GM19324 (cell line): ENCODE data around the gene SAMD14.
A peak's percentile ranks its signal among the peaks of the same experiment; 100 is the strongest.

ENCODE experiments used
- ATAC-seq: cut with Tn5 transposase; IDR thresholded peaks from one replicate; pipeline ENCODE4 v1.9.1; 2021; ENCODE audit warnings: mild to moderate bottlenecking, moderate library complexity; ENCODE audit not compliant: unreplicated experiment, low FRiP score

SAMD14 gene

DNA sequence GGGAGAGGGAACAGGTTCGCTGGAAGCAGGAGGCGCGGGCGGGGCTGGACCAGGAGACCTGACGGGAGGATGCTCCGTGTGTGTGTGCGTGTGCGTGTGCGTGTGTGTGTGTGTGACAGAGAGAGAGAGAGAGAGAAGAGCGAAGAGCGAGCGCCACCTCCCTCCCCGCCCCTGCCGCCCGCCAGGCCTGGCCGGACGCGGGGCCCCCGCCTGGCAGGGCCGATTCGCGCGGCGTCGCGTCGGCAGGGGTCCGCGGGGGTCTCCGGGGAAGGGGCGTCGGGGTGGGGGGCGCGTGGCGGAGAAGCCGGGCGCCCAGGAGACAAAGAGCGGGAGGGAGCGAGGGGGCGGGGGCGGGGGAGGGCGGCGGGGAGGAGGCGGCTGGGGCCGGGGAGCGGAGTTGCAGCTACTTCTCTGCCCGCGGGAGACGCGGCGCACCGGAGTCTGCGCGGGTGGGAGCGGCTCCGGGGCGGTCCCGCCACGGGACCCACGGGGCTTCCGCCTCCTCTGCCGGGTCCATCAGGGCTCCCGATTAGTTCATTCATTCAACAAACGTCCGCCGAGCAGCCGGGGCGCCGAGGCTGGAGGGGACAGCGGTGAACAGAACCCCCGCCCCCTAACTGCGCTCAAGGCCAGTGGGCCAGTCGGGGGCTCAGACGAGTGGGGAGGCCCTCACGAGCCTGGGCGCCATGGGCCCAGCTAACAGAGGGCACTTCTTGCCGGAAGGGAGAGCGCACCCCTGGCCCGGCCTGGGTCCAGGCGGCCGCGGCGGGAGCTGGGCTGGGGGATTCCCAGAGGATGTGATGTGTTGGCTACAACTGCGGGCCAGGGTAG lies at the start of gene SAMD14:
SAMD14 (minus strand) TSS at position 433 of the 831 bp plus-strand sequence. CDS start 5,201 bp downstream, outside the sequence.
- no peak for ATAC-seq

GRCh38 chr17:50177983-50178834 lies 48.2 kb upstream of the SAMD14 start:
- ATAC-seq, result peak; percentile 54

DNA sequence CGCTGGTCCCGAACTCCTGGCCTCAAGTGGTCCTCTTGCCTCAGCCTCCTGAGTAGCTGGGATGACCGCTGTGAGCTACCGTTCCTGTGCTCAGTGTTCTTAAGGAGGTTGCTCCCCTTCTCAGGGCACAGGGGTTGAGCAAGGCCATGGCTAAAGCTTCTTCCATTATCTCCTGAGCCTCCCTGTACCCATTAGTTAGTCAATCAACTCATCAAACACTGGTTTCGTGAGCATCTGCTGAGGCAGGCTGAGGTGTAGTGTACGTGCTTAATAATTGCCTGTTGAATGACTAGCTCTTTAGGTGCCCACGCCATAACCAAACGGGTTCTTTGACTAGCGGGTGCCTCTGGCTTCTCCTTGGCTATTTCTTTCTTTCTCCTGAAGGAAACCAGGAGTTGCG lies 47.5 kb upstream of the SAMD14 start:
- ATAC-seq, result no peak

GRCh38 chr17:50176559-50177357 lies 46.8 kb upstream of the SAMD14 start:
- ATAC-seq, result no peak

DNA sequence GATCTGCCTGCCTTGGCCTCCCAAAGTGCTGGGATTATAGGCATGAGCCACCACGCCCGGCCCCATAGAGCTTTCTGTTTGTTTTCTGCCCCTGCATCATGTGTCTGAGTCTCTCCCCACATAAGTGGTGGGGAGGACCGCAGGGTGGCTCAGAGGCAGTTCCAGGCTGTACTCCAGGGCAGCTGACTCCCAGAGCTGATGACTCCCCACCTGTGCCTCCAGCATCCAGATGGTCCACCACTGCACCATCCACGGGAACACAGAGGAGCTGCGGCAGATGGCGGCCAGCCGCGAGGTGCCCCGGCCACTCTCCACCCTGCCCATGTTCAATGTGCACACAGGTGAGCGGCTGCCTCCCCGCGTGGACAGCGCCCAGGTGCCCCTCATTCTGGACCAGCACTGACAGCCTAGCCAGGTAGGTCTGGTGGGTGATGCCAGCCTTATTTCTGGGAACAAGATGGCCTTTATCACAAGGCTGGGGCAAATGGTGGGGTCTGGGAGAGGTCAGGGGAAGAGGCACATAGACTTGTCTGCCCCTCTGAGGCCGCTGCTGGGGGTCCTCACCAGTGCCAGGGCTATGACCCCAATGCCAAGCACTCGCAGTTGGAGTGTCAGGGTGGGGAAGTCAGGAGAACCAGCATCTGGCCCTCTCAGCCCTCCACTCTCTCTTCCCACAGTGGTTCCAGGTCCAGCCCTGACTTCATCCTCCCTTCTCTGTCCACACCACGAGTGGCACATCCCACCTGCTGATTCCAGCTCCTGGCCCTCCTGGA lies 45.3 kb upstream of the SAMD14 start:
- ATAC-seq, result no peak

DNA sequence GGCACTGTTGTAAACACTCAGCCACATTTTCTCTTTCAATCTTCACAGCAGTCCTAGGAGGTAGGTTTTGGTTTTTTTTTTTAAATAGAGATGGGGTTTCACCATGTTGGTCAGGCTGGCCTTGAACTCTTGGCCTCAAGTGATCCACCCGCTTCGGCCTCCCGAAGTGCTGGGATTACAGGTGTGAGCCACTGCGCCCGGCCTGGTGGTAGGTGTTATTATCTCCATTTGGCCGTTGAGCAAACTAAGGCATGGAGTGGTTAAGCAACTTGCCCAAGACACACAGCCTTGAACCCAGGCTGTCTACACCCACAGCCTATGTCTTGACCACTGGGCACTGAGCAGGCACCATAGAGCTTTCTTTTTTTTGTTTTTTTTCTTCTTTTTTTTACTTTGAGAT lies 44.5 kb upstream of the SAMD14 start:
- ATAC-seq, result no peak

- ATAC-seq, result no peak
Measured at GRCh38 chr17:50173335-50173941, 43.5 kb upstream of the SAMD14 start.

DNA sequence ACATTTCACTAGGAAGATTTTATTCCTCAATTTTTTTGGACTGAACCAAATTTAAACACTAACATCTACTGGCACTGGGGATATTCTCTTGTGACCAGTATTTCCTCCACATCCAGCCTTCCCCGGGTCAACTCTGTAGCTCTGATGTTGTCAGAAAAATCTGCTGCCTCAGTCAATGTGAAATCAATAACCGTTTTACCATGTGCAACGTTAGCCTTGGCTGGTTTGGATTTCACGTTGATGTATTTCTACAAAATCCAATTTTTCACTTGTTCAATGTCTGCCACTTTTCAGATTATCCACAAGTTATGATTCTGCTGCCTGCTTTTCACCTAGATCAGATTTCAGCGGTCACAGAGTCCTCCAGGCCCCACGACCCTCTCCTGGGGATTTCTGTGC lies 43.0 kb upstream of the SAMD14 start:
- ATAC-seq, result no peak

DNA sequence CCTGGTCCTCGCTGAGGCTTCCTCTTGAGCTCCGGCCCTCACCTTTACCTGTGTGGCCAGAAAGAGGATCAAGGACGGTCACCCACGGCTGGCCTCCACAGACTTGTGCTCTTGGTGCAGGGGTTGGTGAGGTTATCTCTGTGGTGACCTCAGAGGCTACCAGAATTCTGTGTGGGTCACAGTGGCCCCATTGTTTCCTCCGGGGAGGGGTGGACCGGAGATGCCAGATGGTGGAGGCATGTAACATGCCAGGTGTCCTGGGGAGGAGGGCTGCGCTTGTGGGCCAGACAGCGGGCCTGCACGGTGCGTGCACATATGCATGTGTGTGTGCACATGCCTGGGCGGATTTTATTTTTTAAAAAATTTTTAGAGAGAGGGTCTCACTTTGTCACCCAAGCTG lies 42.2 kb upstream of the SAMD14 start:
- ATAC-seq, result no peak

DNA sequence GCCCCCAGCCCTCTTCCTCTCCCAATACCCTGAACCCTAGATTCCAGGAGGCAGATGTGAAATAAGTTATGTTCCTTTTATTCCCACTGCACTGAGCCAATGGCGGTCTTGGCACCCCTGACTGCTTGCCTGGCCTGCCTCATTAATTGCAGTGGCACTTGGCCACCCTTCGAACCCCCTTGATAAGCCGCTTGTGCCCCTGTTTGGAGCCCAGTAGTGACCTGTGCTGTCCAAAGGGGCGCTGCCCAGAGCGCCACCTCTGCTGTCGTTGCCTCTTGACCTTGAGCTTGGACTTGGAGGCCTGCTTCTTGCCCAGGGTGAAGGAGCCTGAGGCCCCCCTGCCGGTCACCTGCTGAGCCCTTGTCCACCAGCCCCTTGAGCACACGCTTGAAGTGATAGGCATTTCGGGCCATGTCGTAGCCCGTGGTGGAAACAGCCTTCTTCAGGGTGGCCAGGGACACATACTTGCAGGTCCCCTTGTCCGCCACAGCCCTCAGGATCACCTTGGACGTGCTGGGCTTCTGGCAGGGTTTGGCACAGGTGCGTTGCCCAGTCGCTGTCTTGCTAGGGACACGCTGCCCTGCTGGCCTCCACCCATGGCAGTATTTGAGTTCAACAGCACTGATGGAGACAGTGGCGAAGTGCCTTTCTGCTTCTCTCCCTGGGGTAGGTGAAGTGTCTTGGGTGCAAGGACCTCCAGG lies 41.6 kb upstream of the SAMD14 start:
- no peak for ATAC-seq

- ATAC-seq, result no peak
Measured at GRCh38 chr17:50170662-50171370, 40.9 kb upstream of the SAMD14 start.

GRCh38 chr17:50169881-50170459 lies 40.0 kb upstream of the SAMD14 start:
- ATAC-seq, result no peak

DNA sequence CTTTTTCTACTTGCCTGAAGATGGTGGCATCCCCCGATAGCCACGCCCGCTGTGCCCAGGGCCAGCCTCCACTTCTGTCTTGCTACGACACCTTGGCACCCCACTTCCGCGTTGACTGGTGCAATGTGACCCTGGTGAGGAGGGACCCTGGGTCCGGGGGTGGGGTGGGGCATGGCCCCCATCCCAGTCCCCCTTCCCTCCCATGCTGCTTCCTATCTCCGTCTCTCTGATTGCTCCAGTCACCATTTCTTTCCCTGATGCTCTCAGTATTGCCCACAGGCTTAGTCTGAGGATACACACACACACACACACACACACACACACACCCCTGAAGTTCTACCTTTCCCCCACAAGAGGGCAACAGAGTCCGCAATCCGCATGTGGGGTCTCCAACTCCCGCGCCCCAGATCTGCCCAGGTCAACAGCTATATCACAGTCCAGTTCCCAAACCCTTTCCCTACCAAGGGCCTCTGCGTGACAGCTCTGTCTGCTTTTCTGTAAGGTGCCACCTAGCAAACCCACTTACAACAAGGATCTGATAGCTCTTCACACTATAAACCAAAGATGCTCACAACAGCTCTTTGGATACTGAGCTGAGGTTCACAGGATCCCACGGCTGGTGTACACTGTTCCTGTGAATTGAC lies 39.3 kb upstream of the SAMD14 start:
- no peak for ATAC-seq

- no peak for ATAC-seq
Measured at GRCh38 chr17:50168319-50168718, 38.4 kb upstream of the SAMD14 start.

GRCh38 chr17:50167371-50167770 lies 37.4 kb upstream of the SAMD14 start:
- no peak for ATAC-seq

- no peak for ATAC-seq
Measured at GRCh38 chr17:50166518-50167181, 36.7 kb upstream of the SAMD14 start.
